NCI-H82 treated with DMSO at 0.1 percent for 48 hours (cell line): Measurements from ENCODE around the gene UACA.

Experiments
- DNase-seq: peaks from one replicate; lab custom pipeline; 2025; ENCODE audit not compliant: unreplicated experiment; lab: John Stamatoyannopoulos, UW

The UACA gene

GRCh38 chr15:70783610-70784022, 20.3 kb upstream of the UACA start:
- DNase-seq = no peak

GRCh38 chr15:70783041-70783440, 19.7 kb upstream of the UACA start:
- no peak for DNase-seq

- no peak for DNase-seq
Observed at GRCh38 chr15:70781236-70781635, 17.9 kb upstream of the UACA start.

- DNase-seq = peak; percentile 26
Observed at GRCh38 chr15:70778258-70779076, 15.1 kb upstream of the UACA start.

- no peak for DNase-seq
Observed at GRCh38 chr15:70777170-70777926, 14.0 kb upstream of the UACA start.

GRCh38 chr15:70775160-70775559, 11.8 kb upstream of the UACA start:
- no peak for DNase-seq

GRCh38 chr15:70772402-70772801, 9.0 kb upstream of the UACA start:
- no peak for DNase-seq

GRCh38 chr15:70770863-70771262, 7.5 kb upstream of the UACA start:
- no peak for DNase-seq

GRCh38 chr15:70768257-70768883, 5.0 kb upstream of the UACA start:
- DNase-seq = no peak

GRCh38 chr15:70767667-70768066, 4.3 kb upstream of the UACA start:
- DNase-seq = no peak

GRCh38 chr15:70766597-70766996, 3.2 kb upstream of the UACA start:
- DNase-seq = no peak

- no peak for DNase-seq
Observed at GRCh38 chr15:70765504-70766281, 2.3 kb upstream of the UACA start.

- no peak for DNase-seq
Observed at GRCh38 chr15:70763950-70764730, 782 bp upstream of the UACA start.

GRCh38 chr15:70762469-70763119, 764 bp downstream of the UACA start:
- DNase-seq = no peak

- no peak for DNase-seq
Observed at GRCh38 chr15:70761931-70762468, 1.4 kb downstream of the UACA start.

GRCh38 chr15:70761046-70761445, 2.3 kb downstream of the UACA start:
- no peak for DNase-seq

GRCh38 chr15:70758790-70759462, 4.4 kb downstream of the UACA start:
- DNase-seq = no peak

GRCh38 chr15:70757627-70758026, 5.7 kb downstream of the UACA start:
- DNase-seq = no peak

GRCh38 chr15:70754862-70755261, 8.5 kb downstream of the UACA start:
- no peak for DNase-seq
